NCI-H1694 (cell line): ENCODE measurements around the gene MRM1.
"Not testable (repeated sequence)": the region's sequence is repeated elsewhere in the genome, so short reads cannot be mapped to it uniquely, and the experiment has no call there.

Experiments used
- DNase-seq: peaks from one replicate; lab custom pipeline; 2025; lab: John Stamatoyannopoulos, UW

The MRM1 gene

DNA sequence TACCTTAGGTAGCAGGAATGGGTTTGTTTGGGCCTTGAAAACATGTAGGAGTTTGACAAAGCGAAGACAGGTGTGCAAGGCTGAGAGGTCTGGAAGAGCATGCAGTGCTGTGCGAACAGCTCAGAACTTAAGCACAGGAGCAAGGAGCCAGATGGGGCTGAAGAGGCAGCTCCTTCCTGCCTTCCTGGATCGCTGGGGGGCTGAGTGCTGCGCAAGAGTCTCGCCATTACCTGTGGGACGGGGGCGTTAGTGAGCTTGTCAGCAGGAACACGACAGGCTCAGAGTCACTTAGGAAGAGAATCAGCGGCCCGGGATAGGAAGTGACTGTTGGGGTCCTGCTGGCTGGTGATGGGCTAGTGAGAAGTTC is 464 bp upstream of the MRM1 start:
- DNase-seq, result no peak

GRCh38 chr17:36602030-36602748 is 806 bp downstream of the MRM1 start:
- DNase-seq, result no peak

GRCh38 chr17:36602924-36603384 is 1.6 kb downstream of the MRM1 start:
- peak; percentile 63 for DNase-seq

- DNase-seq, result not testable (repeated sequence)
Observed at GRCh38 chr17:36605028-36605427, 3.6 kb downstream of the MRM1 start.

- no peak for DNase-seq
Observed at GRCh38 chr17:36608280-36608679, 6.9 kb downstream of the MRM1 start.

DNA sequence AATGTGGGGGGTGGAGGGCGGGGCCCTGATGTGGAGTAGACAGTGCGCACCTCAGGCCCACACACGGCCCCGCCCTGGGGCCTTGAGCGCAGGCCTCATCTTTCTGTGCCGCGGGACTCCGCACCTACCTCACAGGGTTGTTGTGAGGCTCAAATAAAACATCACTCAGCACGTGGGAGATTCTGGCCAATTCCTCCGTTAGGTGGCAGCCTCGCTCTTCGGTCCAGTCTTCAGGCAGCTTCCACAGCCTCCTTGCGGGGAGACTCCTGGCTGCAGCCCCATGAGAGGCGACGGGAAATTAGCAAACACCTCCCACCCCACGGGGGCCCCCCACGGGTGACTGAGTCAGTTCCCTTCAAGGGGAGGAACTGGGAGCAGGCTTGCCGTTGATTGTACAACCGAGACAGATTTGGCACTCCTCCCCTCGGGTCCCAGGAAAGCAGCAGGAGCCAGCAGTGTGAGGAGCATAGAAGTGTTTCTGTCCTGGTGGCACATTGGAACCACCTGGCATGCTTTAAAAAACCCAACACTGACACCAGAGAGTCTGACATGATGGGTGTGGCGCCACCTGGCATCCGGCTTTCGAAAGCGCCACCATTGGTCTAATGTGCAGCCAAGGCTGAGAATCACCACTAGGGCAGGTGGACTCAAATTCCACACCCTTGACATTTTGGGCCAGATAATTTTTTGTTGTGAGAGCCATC is 7.6 kb downstream of the MRM1 start:
- DNase-seq, result peak; percentile 47

GRCh38 chr17:36609498-36609862 is 8.1 kb downstream of the MRM1 start:
- no peak for DNase-seq

DNA sequence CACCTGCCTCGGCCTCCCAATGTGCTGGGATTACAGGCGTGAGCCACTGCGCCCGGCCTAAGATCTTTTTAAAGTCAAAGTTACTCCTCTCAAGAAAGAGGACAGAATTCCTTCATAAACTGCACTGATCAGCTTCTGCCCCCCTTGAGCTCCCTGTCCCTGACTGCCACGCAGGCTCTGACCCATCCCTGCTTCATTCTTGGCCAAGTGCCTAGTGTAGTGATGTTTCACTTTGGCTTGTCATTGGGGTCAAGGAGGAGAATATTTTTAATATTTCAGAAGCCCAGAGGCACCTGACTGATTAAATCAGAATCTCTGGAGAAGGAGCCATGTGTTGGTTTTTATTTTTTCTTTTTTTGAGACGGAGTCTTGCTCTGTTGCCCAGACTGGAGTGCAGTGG is 9.1 kb downstream of the MRM1 start:
- no peak for DNase-seq

DNA sequence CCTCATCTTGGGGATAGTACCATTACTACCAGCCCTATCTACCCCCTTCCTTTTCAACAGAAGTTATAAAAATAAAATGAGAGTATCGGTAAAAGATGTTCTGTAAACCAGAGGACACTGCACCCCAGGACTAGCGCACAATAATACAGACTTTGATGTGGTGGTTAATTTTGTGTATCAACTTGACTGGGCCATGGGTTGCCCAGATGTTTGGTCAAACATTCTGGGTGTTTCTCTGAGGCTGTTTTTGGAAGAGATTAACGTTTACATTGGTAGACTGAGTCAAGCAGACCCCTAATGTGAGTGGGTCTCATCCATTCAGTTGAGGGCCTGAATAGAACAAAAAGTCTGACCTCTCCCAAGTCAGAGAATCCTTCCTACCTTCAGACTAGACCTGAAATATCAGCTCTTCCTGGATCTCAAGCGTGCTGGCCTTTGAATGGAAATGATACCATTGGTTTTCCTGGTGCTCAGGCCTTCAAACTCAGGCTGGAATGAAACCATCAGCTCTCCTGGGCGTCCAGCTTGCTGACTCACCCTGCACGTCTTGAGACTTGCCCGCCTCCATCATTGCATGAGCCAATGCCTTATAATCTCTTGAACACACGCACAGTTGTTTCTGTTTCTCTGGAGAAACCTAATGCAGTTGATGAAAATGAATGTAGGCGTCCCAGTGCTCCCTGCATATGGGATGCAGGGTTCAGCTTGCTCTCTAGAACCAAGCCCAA is 10.1 kb downstream of the MRM1 start:
- DNase-seq, result no peak

DNA sequence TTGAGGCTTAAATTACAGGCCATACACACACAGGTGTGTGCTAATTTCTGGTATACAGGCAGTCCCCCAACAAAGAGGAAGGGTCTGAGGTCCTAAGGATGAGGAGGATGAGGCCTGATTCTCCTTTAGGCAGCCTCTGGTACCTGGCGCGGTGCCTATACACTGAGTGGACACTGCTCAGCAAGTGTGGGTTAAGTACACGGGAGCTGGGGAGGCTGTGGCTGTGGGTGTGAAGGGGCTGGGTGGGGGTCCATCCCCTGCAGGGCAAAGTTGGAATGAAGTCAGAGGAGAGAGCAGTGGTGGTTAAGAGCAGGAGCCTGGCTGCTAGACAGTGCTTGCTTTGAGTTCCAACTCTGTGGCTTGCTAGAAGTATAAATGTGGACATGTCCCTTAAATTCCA is 10.9 kb downstream of the MRM1 start:
- no peak for DNase-seq

DNA sequence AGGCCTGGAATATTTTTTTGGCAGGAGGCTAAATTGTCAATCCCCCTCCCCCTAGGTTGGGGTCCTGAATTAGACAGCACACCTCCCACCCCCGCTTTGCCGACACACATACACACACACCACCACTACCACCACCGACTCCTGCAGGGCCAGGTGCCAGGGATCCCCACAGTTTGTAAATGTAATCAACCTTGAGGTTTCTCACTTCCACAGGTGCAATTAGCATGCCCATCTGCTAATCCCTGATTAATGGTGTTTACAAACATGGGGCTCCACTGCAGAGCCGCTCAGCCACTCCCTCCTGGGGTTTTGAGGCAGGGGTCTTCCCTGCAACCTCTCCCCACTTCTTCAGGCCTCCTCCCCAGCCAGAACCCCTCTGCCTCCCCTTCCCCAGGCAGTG is 11.8 kb downstream of the MRM1 start:
- no peak for DNase-seq

DNA sequence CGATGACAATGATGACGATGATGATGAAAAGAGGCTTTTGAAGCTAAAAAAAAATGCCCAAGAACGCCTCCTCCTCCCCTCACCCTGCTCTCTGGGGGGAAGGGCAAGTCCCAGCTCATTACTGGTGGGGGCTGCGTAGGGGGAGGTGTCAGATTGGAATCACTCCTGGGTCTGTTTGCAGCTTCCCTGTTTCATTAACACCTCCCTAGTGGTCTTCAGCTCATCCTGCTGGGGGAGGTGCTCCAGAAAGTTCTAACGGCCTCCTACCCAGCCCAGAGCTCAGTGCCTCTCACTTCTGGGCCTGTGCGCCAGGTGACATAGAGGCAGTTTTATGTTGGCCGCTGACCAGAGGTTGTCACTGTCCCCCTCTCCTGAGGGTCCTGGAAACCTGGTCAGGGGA is 12.7 kb downstream of the MRM1 start:
- DNase-seq, result no peak

DNA sequence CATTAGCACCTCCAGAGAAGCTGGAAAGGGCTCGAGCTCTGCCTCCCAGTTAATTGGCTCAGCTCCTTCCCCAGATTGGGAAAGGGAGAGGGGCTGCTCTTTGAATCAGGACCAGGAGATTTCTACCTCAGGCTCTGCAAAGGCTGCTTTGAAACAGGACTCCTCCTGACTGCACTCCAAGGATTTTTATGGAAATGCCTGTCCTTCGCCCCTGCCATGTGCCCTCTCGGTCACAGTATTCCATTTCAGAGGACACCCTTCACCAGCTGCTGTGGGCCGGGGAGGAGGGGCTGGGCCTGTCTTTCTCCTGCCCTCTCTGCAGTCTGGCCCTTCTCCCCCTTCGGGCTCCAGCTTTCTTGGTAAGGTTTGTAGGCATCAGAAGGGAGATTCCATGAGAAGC is 13.6 kb downstream of the MRM1 start:
- no peak for DNase-seq

DNA sequence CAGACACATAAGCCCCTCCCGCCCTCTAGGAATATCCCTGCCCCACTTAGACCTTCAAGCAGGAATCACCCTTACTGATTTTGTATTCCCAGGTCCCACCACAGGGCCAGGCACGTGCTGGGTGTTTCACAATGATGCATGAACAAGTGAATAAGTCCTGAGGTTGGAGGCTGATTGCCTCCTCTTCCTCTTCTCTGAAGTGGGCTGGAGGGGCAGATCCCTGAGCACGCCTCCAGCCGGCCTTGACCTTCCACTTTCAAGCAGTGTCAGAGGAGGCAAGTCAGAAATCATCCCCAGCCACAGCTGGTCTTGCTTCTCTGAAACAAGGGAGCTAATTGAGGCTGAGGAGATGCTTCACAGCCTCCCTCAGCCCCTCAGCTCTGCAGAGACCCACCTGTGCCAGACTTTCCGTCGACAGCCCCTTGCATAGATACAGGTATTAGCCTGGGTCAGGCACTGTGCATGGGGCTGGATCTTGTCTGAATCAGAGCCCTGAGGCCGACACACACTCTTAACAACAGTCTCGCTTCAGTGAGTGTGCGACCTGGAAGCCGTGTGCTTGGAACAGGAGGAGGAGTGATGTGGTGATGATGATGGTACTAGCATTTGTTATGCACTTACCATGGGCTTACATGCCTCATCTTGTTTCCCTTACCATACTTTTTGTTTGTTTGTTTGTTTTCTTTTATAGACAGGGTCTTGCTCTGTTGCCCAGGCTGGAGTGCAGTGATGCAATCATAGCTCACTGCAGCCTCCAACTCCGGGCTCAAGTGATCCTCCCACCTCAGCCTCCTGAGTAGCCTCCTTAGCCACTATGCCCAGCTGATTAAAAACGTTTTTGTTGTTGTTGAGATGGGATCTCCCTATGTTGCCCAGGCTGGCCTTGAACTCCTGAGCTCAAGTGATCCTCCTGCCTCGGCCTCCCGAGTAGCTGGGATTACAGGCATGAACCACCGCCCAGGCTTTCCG is 15.0 kb downstream of the MRM1 start:
- DNase-seq, result no peak

DNA sequence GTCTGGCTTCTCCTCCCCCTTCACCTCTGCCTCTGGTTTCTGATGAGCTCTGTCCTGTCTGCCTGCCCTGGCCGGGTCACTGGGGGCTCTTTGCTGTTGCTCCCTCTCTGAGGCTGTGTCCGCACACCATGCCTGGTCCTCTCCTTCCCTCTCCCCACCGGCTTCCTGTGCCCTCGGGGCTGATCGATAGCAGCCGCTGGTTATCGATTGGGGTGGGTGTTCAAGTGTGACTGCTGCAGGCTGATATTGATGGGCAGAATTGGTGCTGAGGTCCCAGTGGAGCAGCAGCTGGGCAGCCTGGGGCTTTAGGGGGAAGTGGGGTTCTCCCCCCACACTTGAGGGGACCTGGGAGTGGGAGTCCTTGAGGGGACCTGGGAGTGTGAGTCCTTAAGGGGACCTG is 16.4 kb downstream of the MRM1 start:
- no peak for DNase-seq

GRCh38 chr17:36623281-36623680 is 21.9 kb downstream of the MRM1 start:
- DNase-seq, result no peak

DNA sequence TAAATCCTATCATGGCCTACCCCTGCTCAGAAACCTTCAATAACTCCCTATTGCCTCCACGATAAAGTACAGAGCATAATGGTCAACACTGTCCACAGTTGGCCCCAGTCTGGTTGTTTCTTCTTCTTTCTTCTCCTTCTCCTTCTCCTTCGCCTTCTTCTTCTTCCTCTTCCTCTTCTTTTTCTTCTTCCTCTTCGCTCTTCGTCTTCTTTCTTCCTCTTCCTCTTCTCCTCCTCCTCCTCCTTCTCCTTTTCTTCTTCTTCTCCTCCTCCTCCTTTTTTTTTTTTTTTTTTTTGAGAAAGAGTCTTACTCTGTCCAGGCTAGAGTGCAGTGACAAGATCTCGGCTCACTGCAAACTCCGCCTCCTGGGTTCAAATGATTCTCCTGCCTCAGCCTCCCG is 23.8 kb downstream of the MRM1 start:
- no peak for DNase-seq

GRCh38 chr17:36627101-36627500 is 25.7 kb downstream of the MRM1 start:
- DNase-seq, result no peak

GRCh38 chr17:36628576-36628975 is 27.2 kb downstream of the MRM1 start:
- no peak for DNase-seq

GRCh38 chr17:36629252-36629847 is 28.0 kb downstream of the MRM1 start:
- DNase-seq, result peak; percentile 33

- DNase-seq, result no peak
Observed at GRCh38 chr17:36629970-36630502, 28.7 kb downstream of the MRM1 start.
